HPDE6-E6E7 (cell line): ENCODE data around the gene MPC1.

Experiments
- DNase-seq: peaks from one replicate; pipeline ENCODE4 v3.0.0; 2011; ENCODE audit warnings: missing footprints; ENCODE audit errors: extremely low spot score

MPC1 gene

DNA sequence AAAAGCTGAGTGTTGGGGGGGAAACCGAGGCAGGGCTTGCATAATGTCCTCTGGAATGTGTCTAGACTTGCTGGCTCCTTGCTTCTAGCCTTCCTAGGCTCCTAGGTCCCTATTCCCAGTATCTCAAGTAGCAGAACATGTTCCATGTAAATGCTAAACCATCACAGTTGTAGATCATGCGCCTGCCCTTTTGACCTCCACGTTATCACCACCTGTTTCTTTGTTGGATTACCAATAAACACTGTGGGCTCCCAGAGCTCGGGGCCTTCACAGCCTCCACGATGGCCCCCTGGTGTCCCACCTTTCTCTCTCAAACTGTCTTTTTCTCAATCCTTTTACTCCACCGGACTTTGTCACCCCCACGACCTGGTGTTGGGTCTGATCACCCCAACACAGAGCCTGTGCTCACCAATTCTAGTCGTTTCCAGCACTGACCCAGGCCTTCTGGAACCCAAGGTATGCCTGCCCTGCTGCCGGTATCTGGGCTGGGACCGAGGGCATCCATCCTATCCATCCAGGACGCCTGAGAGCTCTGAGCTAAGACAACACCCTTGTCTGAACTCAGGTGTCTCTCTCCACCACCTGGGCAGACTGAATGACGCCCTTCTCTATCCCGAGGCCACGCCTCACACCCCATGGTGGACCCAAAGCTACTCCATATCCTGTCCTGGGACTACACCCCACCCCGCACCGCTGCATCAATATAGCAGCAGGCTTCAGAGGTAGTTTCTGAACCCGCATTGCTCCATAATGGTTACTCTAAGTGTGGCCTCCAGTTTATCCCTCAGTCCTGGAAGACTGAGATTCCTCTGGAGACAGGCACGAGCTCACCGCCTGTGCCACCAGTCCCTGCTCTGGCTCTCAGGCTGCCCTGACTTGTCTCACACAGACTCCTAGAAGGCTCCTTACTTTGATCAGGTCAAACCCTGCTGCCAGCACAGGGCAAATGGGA, 65.2 kb downstream of the MPC1 start:
- DNase-seq = no peak

DNA sequence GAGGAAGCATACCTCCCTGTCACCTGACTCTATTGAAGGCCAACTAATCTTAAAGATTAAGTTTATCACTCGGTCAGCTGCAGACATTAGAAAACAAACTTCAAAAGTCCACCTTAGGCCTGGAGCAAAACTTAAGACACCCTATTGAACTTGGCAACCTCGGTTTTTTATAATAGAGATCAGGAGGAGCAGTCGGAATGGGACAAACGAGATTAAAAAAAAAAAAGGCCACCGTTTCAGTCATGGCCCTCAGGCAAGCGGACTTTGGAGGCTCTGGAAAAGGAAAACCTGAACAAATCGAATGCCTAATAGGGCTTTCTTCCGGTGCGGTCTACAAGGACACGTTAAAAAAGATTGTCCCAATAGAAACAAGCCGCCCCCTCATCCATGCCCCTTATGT, 67.3 kb downstream of the MPC1 start:
- DNase-seq = no peak
